Camera-type eye (tissue), 1 donor: ENCODE results near the gene EFHC2. TPM values are rescaled to one million over a fixed set of nuclear protein-coding genes. Genes with fewer than 3 reads are reported as not detected.

ENCODE experiments used
- total RNA-seq: library from RNA; depleted of rRNA; stranded (reverse); fragments of >200 nt; gene quantifications from one replicate; pipeline ENCODE4 v1.2.3, GENCODE V29; 2014

Gene EFHC2, protein sequence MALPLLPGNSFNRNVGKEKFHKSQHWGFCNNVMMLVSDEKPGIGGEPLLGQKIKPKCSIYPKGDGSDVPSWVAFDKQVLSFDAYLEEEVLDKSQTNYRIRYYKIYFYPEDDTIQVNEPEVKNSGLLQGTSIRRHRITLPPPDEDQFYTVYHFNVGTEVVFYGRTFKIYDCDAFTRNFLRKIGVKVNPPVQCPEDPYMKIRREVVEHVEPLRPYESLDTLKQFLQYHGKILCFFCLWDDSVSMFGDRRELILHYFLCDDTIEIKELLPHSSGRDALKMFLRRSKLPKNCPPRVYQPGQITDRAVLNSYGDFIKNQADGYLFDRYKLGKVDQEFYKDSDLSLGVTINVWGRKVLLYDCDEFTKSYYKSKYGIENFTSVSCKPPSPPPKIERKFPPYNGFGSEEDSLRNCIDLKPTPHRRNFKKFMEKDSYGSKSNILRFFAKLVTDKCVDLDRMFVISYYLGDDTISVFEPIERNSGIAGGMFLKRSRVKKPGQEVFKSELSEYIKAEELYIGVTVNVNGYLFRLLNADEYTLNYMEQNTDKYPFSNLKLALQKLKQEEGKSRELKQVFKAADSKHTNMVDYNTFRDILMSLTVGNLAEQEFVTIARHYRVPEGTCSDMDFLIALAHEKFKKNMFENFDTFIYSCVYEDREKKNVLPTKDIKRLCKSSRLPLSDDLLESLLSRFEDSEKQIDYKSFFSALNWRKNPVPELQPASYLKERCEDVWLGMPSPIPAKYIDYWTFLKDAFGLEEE
- total RNA-seq, result 4.4 TPM

DNA sequence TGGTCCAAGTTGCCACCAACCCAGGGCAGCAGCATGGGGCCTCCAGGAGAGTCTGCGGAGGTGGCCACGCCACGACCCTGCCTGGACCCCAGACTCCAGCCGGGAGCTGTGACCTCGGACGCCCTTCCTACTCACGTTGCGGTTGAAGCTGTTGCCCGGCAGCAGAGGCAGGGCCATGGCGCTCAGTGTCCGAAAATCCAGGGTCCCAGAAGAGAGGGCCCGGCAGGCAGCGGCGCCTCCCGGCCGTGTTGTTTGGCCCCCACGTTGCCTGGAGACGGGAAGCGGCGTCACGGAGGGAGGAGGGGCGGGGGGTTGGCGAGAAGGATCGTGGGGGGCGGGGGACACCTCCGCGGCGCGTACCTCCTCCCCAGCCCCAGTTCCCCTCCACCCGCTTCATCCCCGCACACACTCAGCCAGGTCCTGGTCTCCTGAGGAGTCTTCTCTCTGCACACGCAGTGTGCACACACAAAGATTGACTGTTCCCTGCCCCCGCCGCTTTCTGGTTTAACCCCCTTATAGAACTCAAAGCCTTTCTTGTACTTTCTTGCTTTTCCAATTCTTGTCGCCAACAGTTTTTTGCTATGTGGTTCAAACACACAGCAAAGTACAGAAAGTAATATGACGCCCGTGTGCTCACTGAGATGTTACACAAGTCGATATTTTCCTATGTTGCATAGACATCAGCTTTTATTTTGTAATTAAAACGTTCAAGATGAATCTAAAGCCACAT is at the start of gene EFHC2:
EFHC2 (minus strand) TSS at position 261 of the 730 bp plus-strand sequence; CDS start at position 177, 84 bp downstream.

Other genes with a start within 250 kb of the EFHC2 start
- 16.8 TPM for gene FUNDC1, start 199.2 kb upstream of the EFHC2 start, total RNA-seq